HepG2 (cell line): Measurements from ENCODE around the gene MON1A. TPM values are rescaled to one million over a fixed set of nuclear protein-coding genes. Genes with fewer than 3 reads are reported as not detected.
A peak's percentile ranks its signal among the peaks of the same experiment; 100 is the strongest.

Experiments
- CEBPG ChIP-seq: IDR thresholded peaks from 2 replicates; pipeline ENCODE4 v1.6.1; 2016
- KDM1A ChIP-seq: IDR thresholded peaks from 2 replicates; pipeline ENCODE4 v1.6.1; 2016; ENCODE audit warnings: missing compliant biosample characterization
- SMAD9 ChIP-seq: sonication (generic); formaldehyde crosslinking; IDR thresholded peaks from 2 replicates; pipeline ENCODE4 v1.5.1; 2020; ENCODE audit warnings: mild to moderate bottlenecking, missing genetic modification reagents
- SP4 ChIP-seq: sonication (generic); formaldehyde crosslinking; IDR thresholded peaks from 2 replicates; pipeline ENCODE4 v1.8.1; 2023; ENCODE audit warnings: mild to moderate bottlenecking, missing genetic modification reagents
- XRCC5 ChIP-seq: fragments of 200-400 bp; formaldehyde crosslinking; optimal IDR thresholded peaks from 2 replicates; pipeline ENCODE3; 2017; ENCODE audit warnings: mild to moderate bottlenecking, low read length
- ZFP1 ChIP-seq: IDR thresholded peaks from 2 replicates; pipeline ENCODE4 v1.6.1; 2016
- ZNF317 ChIP-seq: sonication (generic); formaldehyde crosslinking; IDR thresholded peaks from 2 replicates; pipeline ENCODE4 v1.5.0; 2020; ENCODE audit warnings: mild to moderate bottlenecking, missing genetic modification reagents
- ZNF343 ChIP-seq: sonication (generic); formaldehyde crosslinking; IDR thresholded peaks from 2 replicates; pipeline ENCODE4 v1.4.0; 2020; ENCODE audit warnings: mild to moderate bottlenecking, missing genetic modification reagents
- ZNF709 ChIP-seq: sonication (generic); formaldehyde crosslinking; IDR thresholded peaks from 2 replicates; pipeline ENCODE4 v1.5.0; 2020; ENCODE audit warnings: mild to moderate bottlenecking, missing genetic modification reagents
- ZNF790 ChIP-seq: sonication (generic); formaldehyde crosslinking; IDR thresholded peaks from 2 replicates; pipeline ENCODE4 v1.8.0; 2022; ENCODE audit warnings: missing genetic modification reagents, mild to moderate bottlenecking, borderline replicate concordance
- polyA plus RNA-seq, 8 experiments: library from polyadenylated mRNA; depleted of rRNA in 3 of 8; stranded (reverse) in 7 of 8; unstranded in 1 of 8; fragments of >200 nt; fragmentation: Illumina TruSeq in 4 of 8; extraction: Trizol in 4 of 8; gene quantifications; 2 replicates each; pipeline versions ENCODE4 v1.2.1 to v1.2.3, GENCODE V29; 2011 to 2016; ENCODE audit warnings: low read depth in 4 of 8, missing spikeins in 1 of 8, mixed read lengths in 1 of 8; ENCODE audit not compliant: insufficient read depth in 1 of 8
- total RNA-seq, 5 experiments: library from RNA; depleted of rRNA; stranded (reverse); fragments of >200 nt; fragmentation: Illumina TruSeq; extraction: Trizol; gene quantifications; 2 replicates each; pipeline ENCODE4 v1.2.3, GENCODE V29; 2016; ENCODE audit warnings: low read depth in 1 of 5
- TF ChIP-seq, protein P1 (sequence below): sonication (generic); formaldehyde crosslinking; IDR thresholded peaks from 2 replicates; pipeline ENCODE4 v1.5.0; 2020; ENCODE audit warnings: mild to moderate bottlenecking, missing genetic modification reagents, moderate library complexity
- TF ChIP-seq, protein P2 (sequence below): sonication (generic); formaldehyde crosslinking; conservative IDR thresholded peaks from 2 replicates; pipeline ENCODE4 v1.4.0; 2020; ENCODE audit warnings: missing genetic modification reagents
- TF ChIP-seq, protein P3 (sequence below), 2 experiments: sonication (generic) in 1 of 2; formaldehyde crosslinking in 1 of 2; IDR thresholded peaks; 2 replicates each; pipeline versions ENCODE4 v1.4.0 to v1.6.1; 2016 to 2020; ENCODE audit warnings: borderline replicate concordance in 1 of 2, low read depth in 1 of 2, mild to moderate bottlenecking in 1 of 2, missing genetic modification reagents in 1 of 2
- TF ChIP-seq, protein P4 (sequence below): sonication (generic); formaldehyde crosslinking; IDR thresholded peaks from 2 replicates; pipeline ENCODE4 v1.8.0; 2022; ENCODE audit warnings: mild to moderate bottlenecking, missing genetic modification reagents; ENCODE audit not compliant: insufficient replicate concordance
- TF ChIP-seq, protein P5 (sequence below): sonication (generic); formaldehyde crosslinking; IDR thresholded peaks from 2 replicates; pipeline ENCODE4 v1.4.0; 2020; ENCODE audit warnings: missing genetic modification reagents
- TF ChIP-seq, protein P6 (sequence below): sonication (generic); formaldehyde crosslinking; conservative IDR thresholded peaks from 2 replicates; pipeline ENCODE4 v1.4.0; 2020; ENCODE audit warnings: missing genetic modification reagents

Gene MON1A
- total and polyA plus RNA-seq, 2 of the 13 experiments (the other 11 are each of a cell fraction or from before 2014, with no cell fraction given), result 4.6 to 9.0 TPM

DNA sequence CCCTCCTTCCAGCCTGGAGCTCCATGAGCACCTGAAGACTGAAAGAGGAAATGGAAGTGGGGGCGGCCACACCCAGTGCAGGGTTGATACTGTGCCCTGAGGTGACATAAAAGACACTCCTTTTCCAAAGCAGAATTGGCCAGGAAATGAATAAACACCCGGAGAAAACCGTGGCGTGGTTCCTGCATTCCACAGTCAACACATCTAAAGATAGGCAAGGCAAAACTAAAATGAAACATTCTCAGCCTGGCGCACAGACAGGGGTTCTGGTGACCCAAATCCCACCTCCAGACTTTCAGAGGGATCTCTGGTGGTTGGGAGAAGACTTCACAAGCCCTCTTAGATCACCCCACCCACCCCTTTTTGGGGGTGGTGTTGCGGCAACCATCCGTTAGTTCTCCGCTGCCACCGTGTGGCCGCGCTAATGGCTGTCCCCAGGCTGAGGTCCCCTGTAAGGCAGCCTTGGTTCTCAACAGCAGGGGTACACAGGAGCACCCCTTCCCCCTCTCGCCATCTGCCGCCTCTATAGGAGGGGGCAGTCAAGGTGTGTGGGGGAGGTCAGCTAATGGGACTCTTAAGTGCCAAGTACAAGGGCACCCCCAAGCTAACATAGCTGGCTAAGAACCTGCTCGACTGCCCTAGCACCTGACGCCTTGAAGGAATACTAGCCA is 23.4 kb downstream of the MON1A start (continued):
- TF ChIP-seq, protein P1, sequence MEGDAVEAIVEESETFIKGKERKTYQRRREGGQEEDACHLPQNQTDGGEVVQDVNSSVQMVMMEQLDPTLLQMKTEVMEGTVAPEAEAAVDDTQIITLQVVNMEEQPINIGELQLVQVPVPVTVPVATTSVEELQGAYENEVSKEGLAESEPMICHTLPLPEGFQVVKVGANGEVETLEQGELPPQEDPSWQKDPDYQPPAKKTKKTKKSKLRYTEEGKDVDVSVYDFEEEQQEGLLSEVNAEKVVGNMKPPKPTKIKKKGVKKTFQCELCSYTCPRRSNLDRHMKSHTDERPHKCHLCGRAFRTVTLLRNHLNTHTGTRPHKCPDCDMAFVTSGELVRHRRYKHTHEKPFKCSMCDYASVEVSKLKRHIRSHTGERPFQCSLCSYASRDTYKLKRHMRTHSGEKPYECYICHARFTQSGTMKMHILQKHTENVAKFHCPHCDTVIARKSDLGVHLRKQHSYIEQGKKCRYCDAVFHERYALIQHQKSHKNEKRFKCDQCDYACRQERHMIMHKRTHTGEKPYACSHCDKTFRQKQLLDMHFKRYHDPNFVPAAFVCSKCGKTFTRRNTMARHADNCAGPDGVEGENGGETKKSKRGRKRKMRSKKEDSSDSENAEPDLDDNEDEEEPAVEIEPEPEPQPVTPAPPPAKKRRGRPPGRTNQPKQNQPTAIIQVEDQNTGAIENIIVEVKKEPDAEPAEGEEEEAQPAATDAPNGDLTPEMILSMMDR (CRISPR knock-in tag), result peak; percentile 91
- no peak for TF ChIP-seq ZNF317 (CRISPR knock-in tag)
- TF ChIP-seq, protein P2, sequence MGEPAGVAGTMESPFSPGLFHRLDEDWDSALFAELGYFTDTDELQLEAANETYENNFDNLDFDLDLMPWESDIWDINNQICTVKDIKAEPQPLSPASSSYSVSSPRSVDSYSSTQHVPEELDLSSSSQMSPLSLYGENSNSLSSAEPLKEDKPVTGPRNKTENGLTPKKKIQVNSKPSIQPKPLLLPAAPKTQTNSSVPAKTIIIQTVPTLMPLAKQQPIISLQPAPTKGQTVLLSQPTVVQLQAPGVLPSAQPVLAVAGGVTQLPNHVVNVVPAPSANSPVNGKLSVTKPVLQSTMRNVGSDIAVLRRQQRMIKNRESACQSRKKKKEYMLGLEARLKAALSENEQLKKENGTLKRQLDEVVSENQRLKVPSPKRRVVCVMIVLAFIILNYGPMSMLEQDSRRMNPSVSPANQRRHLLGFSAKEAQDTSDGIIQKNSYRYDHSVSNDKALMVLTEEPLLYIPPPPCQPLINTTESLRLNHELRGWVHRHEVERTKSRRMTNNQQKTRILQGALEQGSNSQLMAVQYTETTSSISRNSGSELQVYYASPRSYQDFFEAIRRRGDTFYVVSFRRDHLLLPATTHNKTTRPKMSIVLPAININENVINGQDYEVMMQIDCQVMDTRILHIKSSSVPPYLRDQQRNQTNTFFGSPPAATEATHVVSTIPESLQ (CRISPR knock-in tag), result no peak
- TF ChIP-seq, protein P3, sequence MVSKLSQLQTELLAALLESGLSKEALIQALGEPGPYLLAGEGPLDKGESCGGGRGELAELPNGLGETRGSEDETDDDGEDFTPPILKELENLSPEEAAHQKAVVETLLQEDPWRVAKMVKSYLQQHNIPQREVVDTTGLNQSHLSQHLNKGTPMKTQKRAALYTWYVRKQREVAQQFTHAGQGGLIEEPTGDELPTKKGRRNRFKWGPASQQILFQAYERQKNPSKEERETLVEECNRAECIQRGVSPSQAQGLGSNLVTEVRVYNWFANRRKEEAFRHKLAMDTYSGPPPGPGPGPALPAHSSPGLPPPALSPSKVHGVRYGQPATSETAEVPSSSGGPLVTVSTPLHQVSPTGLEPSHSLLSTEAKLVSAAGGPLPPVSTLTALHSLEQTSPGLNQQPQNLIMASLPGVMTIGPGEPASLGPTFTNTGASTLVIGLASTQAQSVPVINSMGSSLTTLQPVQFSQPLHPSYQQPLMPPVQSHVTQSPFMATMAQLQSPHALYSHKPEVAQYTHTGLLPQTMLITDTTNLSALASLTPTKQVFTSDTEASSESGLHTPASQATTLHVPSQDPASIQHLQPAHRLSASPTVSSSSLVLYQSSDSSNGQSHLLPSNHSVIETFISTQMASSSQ (IDR thresholded peaks at IDR 0.05; ENCODE audit: low read depth), result no peak
- TF ChIP-seq, protein P3 (CRISPR knock-in tag; IDR thresholded peaks at IDR 0.05; ENCODE audit: borderline replicate concordance), result no peak
- TF ChIP-seq, protein P4, sequence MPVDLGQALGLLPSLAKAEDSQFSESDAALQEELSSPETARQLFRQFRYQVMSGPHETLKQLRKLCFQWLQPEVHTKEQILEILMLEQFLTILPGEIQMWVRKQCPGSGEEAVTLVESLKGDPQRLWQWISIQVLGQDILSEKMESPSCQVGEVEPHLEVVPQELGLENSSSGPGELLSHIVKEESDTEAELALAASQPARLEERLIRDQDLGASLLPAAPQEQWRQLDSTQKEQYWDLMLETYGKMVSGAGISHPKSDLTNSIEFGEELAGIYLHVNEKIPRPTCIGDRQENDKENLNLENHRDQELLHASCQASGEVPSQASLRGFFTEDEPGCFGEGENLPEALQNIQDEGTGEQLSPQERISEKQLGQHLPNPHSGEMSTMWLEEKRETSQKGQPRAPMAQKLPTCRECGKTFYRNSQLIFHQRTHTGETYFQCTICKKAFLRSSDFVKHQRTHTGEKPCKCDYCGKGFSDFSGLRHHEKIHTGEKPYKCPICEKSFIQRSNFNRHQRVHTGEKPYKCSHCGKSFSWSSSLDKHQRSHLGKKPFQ, result no peak
- TF ChIP-seq, protein P5, sequence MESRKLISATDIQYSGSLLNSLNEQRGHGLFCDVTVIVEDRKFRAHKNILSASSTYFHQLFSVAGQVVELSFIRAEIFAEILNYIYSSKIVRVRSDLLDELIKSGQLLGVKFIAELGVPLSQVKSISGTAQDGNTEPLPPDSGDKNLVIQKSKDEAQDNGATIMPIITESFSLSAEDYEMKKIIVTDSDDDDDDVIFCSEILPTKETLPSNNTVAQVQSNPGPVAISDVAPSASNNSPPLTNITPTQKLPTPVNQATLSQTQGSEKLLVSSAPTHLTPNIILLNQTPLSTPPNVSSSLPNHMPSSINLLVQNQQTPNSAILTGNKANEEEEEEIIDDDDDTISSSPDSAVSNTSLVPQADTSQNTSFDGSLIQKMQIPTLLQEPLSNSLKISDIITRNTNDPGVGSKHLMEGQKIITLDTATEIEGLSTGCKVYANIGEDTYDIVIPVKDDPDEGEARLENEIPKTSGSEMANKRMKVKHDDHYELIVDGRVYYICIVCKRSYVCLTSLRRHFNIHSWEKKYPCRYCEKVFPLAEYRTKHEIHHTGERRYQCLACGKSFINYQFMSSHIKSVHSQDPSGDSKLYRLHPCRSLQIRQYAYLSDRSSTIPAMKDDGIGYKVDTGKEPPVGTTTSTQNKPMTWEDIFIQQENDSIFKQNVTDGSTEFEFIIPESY (CRISPR knock-in tag), result peak; percentile 39; the same call in 1 of the 2 replicates
- no peak for TF ChIP-seq ZNF790
- no peak for TF ChIP-seq ZNF343 (CRISPR knock-in tag)
- TF ChIP-seq, protein P6, sequence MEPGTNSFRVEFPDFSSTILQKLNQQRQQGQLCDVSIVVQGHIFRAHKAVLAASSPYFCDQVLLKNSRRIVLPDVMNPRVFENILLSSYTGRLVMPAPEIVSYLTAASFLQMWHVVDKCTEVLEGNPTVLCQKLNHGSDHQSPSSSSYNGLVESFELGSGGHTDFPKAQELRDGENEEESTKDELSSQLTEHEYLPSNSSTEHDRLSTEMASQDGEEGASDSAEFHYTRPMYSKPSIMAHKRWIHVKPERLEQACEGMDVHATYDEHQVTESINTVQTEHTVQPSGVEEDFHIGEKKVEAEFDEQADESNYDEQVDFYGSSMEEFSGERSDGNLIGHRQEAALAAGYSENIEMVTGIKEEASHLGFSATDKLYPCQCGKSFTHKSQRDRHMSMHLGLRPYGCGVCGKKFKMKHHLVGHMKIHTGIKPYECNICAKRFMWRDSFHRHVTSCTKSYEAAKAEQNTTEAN (CRISPR knock-in tag), result no peak
- no peak for TF ChIP-seq ZFP1 (CRISPR knock-in tag)
- TF ChIP-seq XRCC5, result peak; percentile 36
- TF ChIP-seq KDM1A (CRISPR knock-in tag), result no peak
- no peak for TF ChIP-seq SMAD9
- no peak for TF ChIP-seq ZNF709
- peak; percentile 40; the same call in 1 of the 2 replicates for TF ChIP-seq SP4
- TF ChIP-seq CEBPG (CRISPR knock-in tag), result peak; percentile 31; the same call in 1 of the 2 replicates
